Motor neuron (in vitro differentiated cells): ENCODE measurements around the gene LRTM1. TPM values are rescaled to one million over a fixed set of nuclear protein-coding genes. Genes with fewer than 3 reads are reported as not detected.

Experiments used
- ATAC-seq, 8 experiments: fragments of 200-7000 bp; cut with Tn5 transposase; replicated peaks in 6 of 8; 2 replicates each; pipeline ENCODE4 v1.8.0; 2021; ENCODE audit warnings: mild to moderate bottlenecking in 8 of 8, moderate library complexity in 8 of 8
- H3K27ac ChIP-seq, 2 donors: fragments of 250-450 bp; sonication (Bioruptor Pico); 2 replicates each; pipeline ENCODE4 v1.9.0; 2021; ENCODE audit warnings: antibody characterized with exemption in 2 of 2, mild to moderate bottlenecking in 2 of 2, moderate library complexity in 1 of 2
- H3K4me1 ChIP-seq, 2 donors: fragments of 250-450 bp; sonication (Bioruptor Pico); replicated peaks in 1 of 2; 2 replicates each; pipeline ENCODE4 v1.6.1; 2021; ENCODE audit warnings: antibody characterized with exemption in 2 of 2, mild to moderate bottlenecking in 2 of 2, moderate library complexity in 1 of 2
- H3K4me3 ChIP-seq, 5 donors: fragments of 250-450 bp; sonication (Bioruptor Pico); 2 replicates each; pipeline ENCODE4 v1.9.0; 2021; ENCODE audit warnings: antibody characterized with exemption in 5 of 5, mild to moderate bottlenecking in 5 of 5, moderate library complexity in 4 of 5
- WGBS, 10 experiments: fragments of 450-650 bp; shearing (Covaris generic); methylation state at CpG; one replicate each; pipeline ENCODE4 v1.0.0; 2022; 5-methylcytosine and 5-hydroxymethylcytosine counted together
- in situ Hi-C, 9 experiments: fragments of 400-800 bp; cut with MboI; loops; one replicate each; pipeline ENCODE4 v1.15.0; 2021; ENCODE audit warnings: low sequenced_read_pairs in 9 of 9, low pct_unique_long_range_greater_than_20kb in 2 of 9; ENCODE audit not compliant: unreplicated experiment in 9 of 9
- total RNA-seq, 8 experiments: library from RNA; unstranded; fragments of 300-600 nt; gene quantifications; 2 replicates each; pipeline versions ENCODE4 v1.2.3 to v1.2.4, GENCODE V29; 2022

The LRTM1 gene
- total RNA-seq, 8 experiments from 2014 or later = 0.16 to 1.2 (median 0.36) TPM; not detected in 2

DNA sequence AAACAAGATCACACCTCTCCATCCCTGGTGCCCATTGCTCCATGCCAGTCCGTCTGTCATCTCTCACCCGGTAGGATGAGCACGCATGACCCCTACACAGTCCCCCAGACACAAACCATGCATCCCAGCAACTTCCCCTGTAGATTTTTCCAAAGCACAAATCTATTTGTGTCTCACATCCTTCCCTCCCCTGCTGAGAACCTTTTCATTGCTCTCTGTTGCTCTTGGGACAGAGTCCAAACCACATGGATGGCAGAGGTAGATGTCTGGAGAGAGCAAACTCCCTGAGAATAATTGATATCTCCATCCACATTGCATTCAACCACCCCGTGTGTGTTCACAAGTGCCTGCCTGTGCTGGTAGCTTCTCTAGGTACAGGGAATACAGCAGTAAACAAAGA lies 29.9 kb upstream of the LRTM1 start:
- Histone ChIP-seq H3K4me1 (peaks cover 33 to 38% of the 10 kb centered on the region in 2 donors), H3K27ac (no peak overlapping the region), H3K4me3 (no peak overlapping the region)
- WGBS, 10 experiments = 50 to 100% (median 100%) methylated on average over 1 to 3 of the region's 4 CpGs; no CpG with 5 or more reads in 3 of the 10 experiments
- in situ Hi-C loops = no loop called here
- ATAC-seq = no peak

- H3K27ac ChIP-seq = no peak overlapping the region
- H3K4me1 ChIP-seq = peaks cover 27 to 30% of the 10 kb centered on the region in 2 donors
- no peak for ATAC-seq
- WGBS, 10 experiments = 83 to 100% (median 95%) methylated on average over 1 to 3 of the region's 6 CpGs; no CpG with 5 or more reads in 5 of the 10 experiments
- in situ Hi-C loops = no loop called here
- H3K4me3 ChIP-seq = no peak overlapping the region
These were observed 28.1 kb upstream of the LRTM1 start for GRCh38 chr3:54955941-54956340.

- in situ Hi-C loops = no loop called here
- peaks cover 24 to 25% of the 10 kb centered on the region in 2 donors for H3K4me1 ChIP-seq
- ATAC-seq = no peak
- 38 to 100% (median 71%) methylated on average over 1 to 2 of the region's 3 CpGs; no CpG with 5 or more reads in 2 of the 10 experiments for WGBS, 10 experiments
- no peak overlapping the region for H3K4me3 ChIP-seq
- H3K27ac ChIP-seq = no peak overlapping the region
These were observed 27.6 kb upstream of the LRTM1 start for GRCh38 chr3:54955496-54955895.

DNA sequence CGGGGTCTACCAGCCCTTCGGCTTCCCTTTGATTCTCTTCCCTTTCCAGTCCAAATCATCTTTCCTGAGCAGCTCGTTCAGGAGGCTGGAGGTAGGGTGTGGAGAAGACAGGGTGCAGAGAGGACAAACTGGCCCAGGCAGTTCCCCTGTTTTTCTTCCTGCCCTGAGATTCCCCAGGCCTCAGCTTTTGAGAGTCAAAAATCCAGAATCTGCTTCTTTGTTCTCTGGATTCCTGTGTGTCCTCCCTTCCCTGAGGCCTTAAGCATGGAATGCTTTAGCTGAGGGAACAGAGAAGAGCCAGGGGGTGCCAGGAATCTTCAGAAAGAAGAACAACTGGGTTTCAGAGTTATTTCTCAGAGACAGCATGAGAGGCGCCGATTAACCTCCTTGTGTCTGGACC lies 26.7 kb upstream of the LRTM1 start:
- in situ Hi-C loops = no loop called here
- Histone ChIP-seq H3K4me1 (peaks cover 14 to 17% of the 10 kb centered on the region in 2 donors), H3K27ac (no peak overlapping the region), H3K4me3 (no peak overlapping the region)
- ATAC-seq = peak in 4 of 8 experiments; percentile 14 to 49 (median 18)
- WGBS, 10 experiments = 57 to 100% (median 93%) methylated on average over 1 to 5 of the region's 5 CpGs; no CpG with 5 or more reads in 3 of the 10 experiments

GRCh38 chr3:54954022-54954421 lies 26.2 kb upstream of the LRTM1 start:
- peak; percentile 47 to 96 (median 89) for ATAC-seq
- Histone ChIP-seq H3K4me3 (no peak overlapping the region), H3K27ac (no peak overlapping the region), H3K4me1 (peaks cover 12 to 13% of the 10 kb centered on the region in 2 donors)
- in situ Hi-C loops = no loop called here
- 50 to 69% methylated on average over 1 to 5 of the region's 5 CpGs; no CpG with 5 or more reads in 8 of the 10 experiments for WGBS, 10 experiments

DNA sequence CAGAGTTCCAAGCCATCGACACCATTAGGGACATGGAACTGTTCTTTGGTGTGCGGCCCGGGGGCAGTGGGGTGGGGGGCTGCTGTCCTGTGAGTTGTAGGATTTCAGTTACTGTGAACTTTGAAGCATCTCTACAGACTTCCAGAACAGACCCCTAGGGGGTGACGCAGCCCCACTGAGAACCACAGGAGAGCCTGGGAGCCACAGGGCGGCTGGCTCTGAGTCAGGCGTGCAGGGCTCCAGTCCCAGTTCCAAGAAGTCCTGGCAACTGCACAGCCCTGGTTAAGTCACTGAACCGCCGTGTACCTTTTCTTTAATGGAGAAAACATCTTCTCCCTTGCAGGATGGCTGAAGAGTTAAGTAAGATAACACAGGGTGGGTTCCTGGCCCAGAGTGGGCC lies 23.5 kb upstream of the LRTM1 start:
- peaks cover 9 to 13% of the 10 kb centered on the region in 2 donors for H3K4me1 ChIP-seq
- ATAC-seq = peak; percentile 38 to 91 (median 70)
- WGBS, 10 experiments = 40 to 100% (median 71%) methylated on average over 1 to 6 of the region's 8 CpGs; no CpG with 5 or more reads in 3 of the 10 experiments
- H3K4me3 ChIP-seq = no peak overlapping the region
- in situ Hi-C loops = no loop called here
- no peak overlapping the region for H3K27ac ChIP-seq

GRCh38 chr3:54950391-54951003 lies 22.6 kb upstream of the LRTM1 start:
- in situ Hi-C loops = no loop called here
- 74 to 100% (median 92%) methylated on average over 1 to 7 of the region's 7 CpGs; no CpG with 5 or more reads in 2 of the 10 experiments for WGBS, 10 experiments
- no peak overlapping the region for H3K4me3 ChIP-seq
- no peak overlapping the region for H3K27ac ChIP-seq
- peaks cover 9 to 13% of the 10 kb centered on the region in 2 donors for H3K4me1 ChIP-seq
- ATAC-seq = no peak

GRCh38 chr3:54949491-54950044 lies 21.7 kb upstream of the LRTM1 start:
- WGBS, 10 experiments = 50 to 100% (median 90%) methylated on average over 1 to 4 of the region's 4 CpGs; no CpG with 5 or more reads in 3 of the 10 experiments
- H3K4me3 ChIP-seq = no peak overlapping the region
- no peak for ATAC-seq
- in situ Hi-C loops = no loop called here
- H3K27ac ChIP-seq = no peak overlapping the region
- peaks cover 9 to 11% of the 10 kb centered on the region in 2 donors for H3K4me1 ChIP-seq

DNA sequence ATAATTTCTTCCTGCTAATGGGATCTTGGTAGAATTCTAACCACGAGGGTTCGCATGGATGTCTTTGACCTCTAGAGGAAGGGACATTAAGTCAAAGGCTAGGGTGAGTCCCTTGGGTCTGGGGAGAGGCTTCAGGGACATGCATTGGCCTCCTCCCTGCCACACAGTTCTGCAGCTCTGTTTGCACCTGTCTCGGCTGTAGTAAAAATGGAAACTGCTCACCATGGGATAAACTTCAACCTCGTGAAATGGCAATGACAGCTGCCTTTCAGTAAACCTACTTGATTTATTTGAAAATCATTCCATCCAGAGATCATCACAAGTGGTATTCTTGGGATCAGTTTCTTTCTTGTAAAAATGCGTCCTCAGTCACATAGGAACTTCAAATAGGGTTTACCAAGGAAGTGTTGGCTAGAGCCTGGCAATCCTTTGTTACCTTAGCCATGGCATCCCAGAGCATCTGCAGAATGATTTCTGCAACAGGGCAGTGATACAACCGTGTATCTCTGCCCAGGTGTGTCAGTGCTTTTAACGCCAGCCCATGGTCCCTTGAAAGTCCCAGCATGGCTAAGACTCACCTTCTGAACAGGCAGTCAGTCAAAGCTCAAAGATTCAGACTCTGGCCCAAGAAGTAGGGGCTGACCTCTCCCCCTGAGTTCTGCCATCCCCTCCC lies 14.0 kb upstream of the LRTM1 start:
- no peak for ATAC-seq
- 58 to 100% (median 89%) methylated on average over 1 to 7 of the region's 7 CpGs; no CpG with 5 or more reads in 2 of the 10 experiments for WGBS, 10 experiments

GRCh38 chr3:54940971-54941370 lies 13.1 kb upstream of the LRTM1 start:
- in situ Hi-C loops = no loop called here
- Histone ChIP-seq H3K27ac (no peak overlapping the region), H3K4me1 (peaks cover 22 to 27% of the 10 kb centered on the region in 2 donors), H3K4me3 (no peak overlapping the region)
- WGBS, 10 experiments = 73 to 100% (median 100%) methylated on average over 1 to 2 of the region's 2 CpGs; no CpG with 5 or more reads in 1 of the 10 experiments
- no peak for ATAC-seq

More for the DNA sequence above, 14.0 kb upstream of the LRTM1 start:
- H3K27ac ChIP-seq = no peak overlapping the region
- peaks cover 14 to 20% of the 10 kb centered on the region in 2 donors for H3K4me1 ChIP-seq
- no peak overlapping the region for H3K4me3 ChIP-seq
- in situ Hi-C loops = no loop called here

- ATAC-seq = peak in 5 of 8 experiments; percentile 37 to 74 (median 53)
- H3K4me3 ChIP-seq = no peak overlapping the region
- in situ Hi-C loops = no loop called here
- 10 to 80% (median 43%) methylated on average over 1 to 5 of the region's 6 CpGs; no CpG with 5 or more reads in 4 of the 10 experiments for WGBS, 10 experiments
- no peak overlapping the region for H3K27ac ChIP-seq
- peaks cover 22 to 27% of the 10 kb centered on the region in 2 donors for H3K4me1 ChIP-seq
These were observed 11.9 kb upstream of the LRTM1 start for GRCh38 chr3:54939557-54940300.

- Histone ChIP-seq H3K4me1 (peaks cover 25 to 30% of the 10 kb centered on the region in 2 donors), H3K4me3 (no peak overlapping the region), H3K27ac (no peak overlapping the region)
- WGBS, 10 experiments = 30 to 100% (median 49%) methylated on average over 1 to 5 of the region's 5 CpGs; no CpG with 5 or more reads in 4 of the 10 experiments
- in situ Hi-C loops = no loop called here
- peak in 7 of 8 experiments; percentile 73 to 93 (median 88) for ATAC-seq
These were observed 8.7 kb upstream of the LRTM1 start for GRCh38 chr3:54936561-54936960.
